Fibroblast of skin of back (primary cell): ENCODE data around the gene PCCA.

Experiments used
- DNase-seq: peaks from one replicate; pipeline ENCODE4 v3.0.0-alpha.2; 2013

PCCA gene

GRCh38 chr13:100434010-100434763 lies 345.3 kb downstream of the PCCA start:
- DNase-seq: peak; percentile 79

- DNase-seq: no peak
These were observed 347.2 kb downstream of the PCCA start for GRCh38 chr13:100436099-100436498.

GRCh38 chr13:100438059-100438788 lies 349.3 kb downstream of the PCCA start:
- no peak for DNase-seq

GRCh38 chr13:100439247-100439970 lies 350.5 kb downstream of the PCCA start:
- DNase-seq: no peak

- peak; percentile 85 for DNase-seq
These were observed 352.0 kb downstream of the PCCA start for GRCh38 chr13:100440751-100441425.

- DNase-seq: no peak
These were observed 353.4 kb downstream of the PCCA start for GRCh38 chr13:100442095-100442832.

- DNase-seq: no peak
These were observed 354.5 kb downstream of the PCCA start for GRCh38 chr13:100443278-100443997.

- DNase-seq: peak; percentile 54
These were observed 355.1 kb downstream of the PCCA start for GRCh38 chr13:100443998-100444328.

GRCh38 chr13:100447831-100448230 lies 358.9 kb downstream of the PCCA start:
- no peak for DNase-seq

- DNase-seq: no peak
These were observed 363.0 kb downstream of the PCCA start for GRCh38 chr13:100451923-100452322.

GRCh38 chr13:100454876-100455275 lies 366.0 kb downstream of the PCCA start:
- peak; percentile 66 for DNase-seq

- DNase-seq: no peak
These were observed 369.8 kb downstream of the PCCA start for GRCh38 chr13:100458673-100459072.

- DNase-seq: no peak
These were observed 370.9 kb downstream of the PCCA start for GRCh38 chr13:100459747-100460146.

GRCh38 chr13:100460266-100460665 lies 371.4 kb downstream of the PCCA start:
- no peak for DNase-seq

GRCh38 chr13:100460791-100461190 lies 371.9 kb downstream of the PCCA start:
- no peak for DNase-seq

- no peak for DNase-seq
These were observed 372.6 kb downstream of the PCCA start for GRCh38 chr13:100461309-100462030.

GRCh38 chr13:100464006-100464405 lies 375.1 kb downstream of the PCCA start:
- DNase-seq: no peak

GRCh38 chr13:100465558-100465957 lies 376.7 kb downstream of the PCCA start:
- no peak for DNase-seq

GRCh38 chr13:100470866-100471505 lies 382.1 kb downstream of the PCCA start:
- no peak for DNase-seq

- no peak for DNase-seq
These were observed 384.2 kb downstream of the PCCA start for GRCh38 chr13:100473087-100473486.
